ENCODE data around the gene MCTP1.

- TF ChIP-seq FOXM1 (IDR thresholded peaks at IDR 0.05; ENCODE audit: borderline replicate concordance, low read depth) (no peak), YY1 (IDR thresholded peaks at IDR 0.05; ENCODE audit: low read depth) (no peak), REST (IDR thresholded peaks at IDR 0.05; ENCODE audit: low read depth) (no peak), EP300 (IDR thresholded peaks at IDR 0.05; ENCODE audit: borderline replicate concordance) (no peak)
Observed at GRCh38 chr5:94972268-94972667, 312.6 kb downstream of the MCTP1 start.
